Duodenal mucosa (tissue), 2 donors: Measurements from ENCODE around the gene TP53I11.

Source experiments
- H3K27ac ChIP-seq: one replicate; pipeline ENCODE4 v1.7.0; 2013; ENCODE audit warnings: low read depth, low read length
- H3K27me3 ChIP-seq, 2 donors: one replicate each; pipeline ENCODE4 v1.7.0; 2013; ENCODE audit warnings: low read length in 2 of 2, control low read depth in 1 of 2; ENCODE audit not compliant: insufficient read depth in 2 of 2, control insufficient read depth in 1 of 2
- H3K36me3 ChIP-seq, 2 donors: one replicate each; pipeline ENCODE4 v1.7.0; 2013; ENCODE audit warnings: low read length in 2 of 2, control low read depth in 1 of 2; ENCODE audit not compliant: insufficient read depth in 2 of 2, control insufficient read depth in 1 of 2
- H3K4me1 ChIP-seq, 2 donors: one replicate each; pipeline ENCODE4 v1.7.0; 2013; ENCODE audit warnings: low read length in 2 of 2, control low read depth in 1 of 2; ENCODE audit not compliant: insufficient read depth in 2 of 2, control insufficient read depth in 1 of 2
- H3K4me3 ChIP-seq, 2 donors: one replicate each; pipeline ENCODE4 v1.7.0; 2013; ENCODE audit warnings: low read length in 2 of 2, low read depth in 1 of 2
- H3K9ac ChIP-seq, 2 donors: one replicate each; pipeline ENCODE4 v1.7.0; 2013; ENCODE audit warnings: low read length in 2 of 2, low read depth in 1 of 2
- H3K9me3 ChIP-seq, 2 donors: one replicate each; pipeline ENCODE4 v1.7.0; 2013; ENCODE audit warnings: low read length in 2 of 2, control low read depth in 1 of 2; ENCODE audit not compliant: control insufficient read depth in 1 of 2

Gene TP53I11

GRCh38 chr11:44917741-44918140 lies 32.9 kb downstream of the TP53I11 start:
- no peak overlapping the region for H3K9ac ChIP-seq
- H3K27ac ChIP-seq = no peak overlapping the region
- H3K4me1 ChIP-seq = peaks cover 22 to 30% of the 10 kb centered on the region in 2 donors
- H3K36me3 ChIP-seq = no peaks in the 10 kb centered on the region
- H3K27me3 ChIP-seq = no peaks in the 10 kb centered on the region
- H3K9me3 ChIP-seq = no peaks in the 10 kb centered on the region
- no peak overlapping the region for H3K4me3 ChIP-seq

DNA sequence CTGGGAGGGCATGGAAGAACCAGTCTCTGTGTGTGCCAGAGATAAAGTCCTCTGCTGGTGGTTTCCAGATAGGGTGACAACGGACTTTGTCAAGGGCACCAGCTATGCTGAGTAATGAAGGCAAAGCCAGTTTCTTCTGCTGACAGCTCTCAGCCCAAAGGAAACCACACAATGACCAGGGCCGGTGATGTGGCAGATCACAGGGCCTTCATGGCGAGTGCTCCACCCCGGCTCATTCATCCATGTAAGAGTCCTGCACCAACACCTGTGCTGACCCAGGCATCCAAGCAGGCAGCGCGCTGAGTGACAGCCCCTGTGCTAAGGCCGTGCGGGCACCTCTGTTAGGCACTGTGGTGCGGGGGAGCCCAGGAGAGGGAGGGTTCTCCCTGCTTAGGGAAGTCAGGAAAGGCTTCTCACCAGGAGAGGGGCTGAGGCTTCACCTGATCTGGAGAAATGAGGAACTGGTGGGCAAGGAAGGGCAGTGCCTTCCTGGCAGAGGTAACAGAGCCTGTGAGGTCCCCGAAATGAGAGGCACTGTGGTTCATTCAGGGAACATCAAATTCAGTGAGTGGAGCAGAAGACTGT lies 33.8 kb downstream of the TP53I11 start:
- H3K4me1 ChIP-seq = peaks cover 22 to 30% of the 10 kb centered on the region in 2 donors
- H3K27ac ChIP-seq = no peak overlapping the region
- H3K9me3 ChIP-seq = no peaks in the 10 kb centered on the region
- peaks cover 0 to 3% of the 10 kb centered on the region in 2 donors for H3K36me3 ChIP-seq
- H3K9ac ChIP-seq = no peak overlapping the region
- H3K27me3 ChIP-seq = no peaks in the 10 kb centered on the region
- H3K4me3 ChIP-seq = no peak overlapping the region

GRCh38 chr11:44916331-44916730 lies 34.4 kb downstream of the TP53I11 start:
- Histone ChIP-seq H3K4me1 (peaks cover 24 to 33% of the 10 kb centered on the region in 2 donors), H3K27me3 (no peaks in the 10 kb centered on the region), H3K27ac (no peak overlapping the region), H3K9me3 (no peaks in the 10 kb centered on the region), H3K9ac (no peak overlapping the region), H3K4me3 (no peak overlapping the region), H3K36me3 (peaks cover 0 to 3% of the 10 kb centered on the region in 2 donors)

DNA sequence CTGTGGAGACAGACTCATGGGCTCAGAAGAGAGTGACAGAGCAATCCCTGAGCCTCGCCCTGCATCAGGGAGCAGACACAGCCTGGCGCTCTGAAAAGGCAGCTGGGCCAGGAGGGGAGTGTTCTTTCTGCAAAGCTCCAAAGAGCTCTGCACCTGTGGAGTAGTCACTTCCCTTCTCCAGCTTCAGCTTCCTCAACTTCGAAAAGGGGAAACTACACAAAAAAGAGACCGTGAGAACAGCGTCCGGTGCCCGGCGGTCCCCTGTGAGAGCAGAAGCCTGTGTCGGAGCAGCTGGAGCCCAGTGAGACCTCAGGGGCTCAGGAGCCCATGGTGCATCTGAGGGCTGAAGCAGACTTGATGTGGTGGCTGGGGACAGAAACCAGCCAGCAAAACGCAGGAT lies 35.1 kb downstream of the TP53I11 start:
- no peak overlapping the region for H3K27ac ChIP-seq
- peaks cover 0 to 3% of the 10 kb centered on the region in 2 donors for H3K36me3 ChIP-seq
- H3K9ac ChIP-seq = no peak overlapping the region
- peaks cover 28 to 33% of the 10 kb centered on the region in 2 donors for H3K4me1 ChIP-seq
- no peaks in the 10 kb centered on the region for H3K27me3 ChIP-seq
- H3K9me3 ChIP-seq = no peaks in the 10 kb centered on the region
- H3K4me3 ChIP-seq = no peak overlapping the region

GRCh38 chr11:44915004-44915403 lies 35.7 kb downstream of the TP53I11 start:
- Histone ChIP-seq H3K27me3 (no peaks in the 10 kb centered on the region), H3K9me3 (no peaks in the 10 kb centered on the region), H3K4me3 (no peak overlapping the region), H3K4me1 (peaks cover 28 to 33% of the 10 kb centered on the region in 2 donors), H3K36me3 (peaks cover 0 to 3% of the 10 kb centered on the region in 2 donors), H3K9ac (no peak overlapping the region), H3K27ac (no peak overlapping the region)

- Histone ChIP-seq H3K4me3 (no peak overlapping the region), H3K36me3 (peaks cover 0 to 3% of the 10 kb centered on the region in 2 donors), H3K9me3 (no peaks in the 10 kb centered on the region), H3K4me1 (peaks cover 28 to 33% of the 10 kb centered on the region in 2 donors), H3K9ac (no peak overlapping the region), H3K27ac (no peak overlapping the region), H3K27me3 (no peaks in the 10 kb centered on the region)
Observed at GRCh38 chr11:44914105-44914504, 36.6 kb downstream of the TP53I11 start.

- Histone ChIP-seq H3K4me3 (no peak overlapping the region), H3K9ac (no peak overlapping the region), H3K27me3 (no peaks in the 10 kb centered on the region), H3K9me3 (no peaks in the 10 kb centered on the region), H3K4me1 (peaks cover 28 to 33% of the 10 kb centered on the region in 2 donors), H3K36me3 (peaks cover 0 to 3% of the 10 kb centered on the region in 2 donors), H3K27ac (no peak overlapping the region)
Observed at GRCh38 chr11:44913502-44913901, 37.2 kb downstream of the TP53I11 start.

DNA sequence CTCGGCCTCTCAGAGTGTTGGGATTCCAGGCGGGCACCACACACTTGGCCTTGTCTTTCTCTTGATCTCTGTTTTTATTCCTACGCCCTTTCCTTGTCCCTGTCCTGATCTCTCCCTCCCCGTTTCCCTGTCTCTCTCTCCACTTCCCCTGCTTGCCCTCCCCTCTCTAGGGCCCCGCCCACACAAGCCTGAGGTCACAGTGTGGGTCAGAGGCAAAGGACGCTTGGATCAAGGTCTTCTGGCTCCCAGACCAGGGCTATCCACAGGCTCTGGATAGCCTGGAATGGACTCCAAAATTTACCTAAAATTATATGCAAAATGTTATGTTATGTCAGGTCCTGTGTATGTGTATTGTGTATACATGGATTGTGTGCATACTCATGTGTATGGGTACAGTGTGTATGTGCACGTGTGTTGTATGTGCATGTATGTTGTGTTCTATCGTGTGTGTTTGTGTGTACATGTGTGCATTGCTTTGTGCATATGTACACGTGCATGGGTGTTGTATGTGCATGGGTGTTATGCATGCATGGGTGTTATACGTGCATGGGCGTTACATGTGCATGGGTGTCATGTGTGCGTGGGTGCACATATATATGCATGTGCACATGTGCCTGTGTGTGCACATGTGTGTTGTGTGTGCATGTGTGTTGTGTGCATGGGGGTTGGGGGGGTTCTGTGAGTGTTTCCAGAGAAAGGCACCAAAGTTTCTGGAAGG lies 38.3 kb downstream of the TP53I11 start:
- Histone ChIP-seq H3K9ac (no peak overlapping the region), H3K27me3 (no peaks in the 10 kb centered on the region), H3K4me1 (peaks cover 33 to 35% of the 10 kb centered on the region in 2 donors), H3K4me3 (no peak overlapping the region), H3K27ac (no peak overlapping the region), H3K36me3 (peaks cover 0 to 3% of the 10 kb centered on the region in 2 donors), H3K9me3 (no peaks in the 10 kb centered on the region)

GRCh38 chr11:44911029-44911814 lies 39.5 kb downstream of the TP53I11 start:
- Histone ChIP-seq H3K9me3 (no peaks in the 10 kb centered on the region), H3K27me3 (no peaks in the 10 kb centered on the region), H3K4me1 (peaks cover 36 to 38% of the 10 kb centered on the region in 2 donors), H3K27ac (no peak overlapping the region), H3K4me3 (no peak overlapping the region), H3K9ac (peak overlapping the region in 1 of 2 donors; percentile 26), H3K36me3 (peaks cover 0 to 3% of the 10 kb centered on the region in 2 donors)

DNA sequence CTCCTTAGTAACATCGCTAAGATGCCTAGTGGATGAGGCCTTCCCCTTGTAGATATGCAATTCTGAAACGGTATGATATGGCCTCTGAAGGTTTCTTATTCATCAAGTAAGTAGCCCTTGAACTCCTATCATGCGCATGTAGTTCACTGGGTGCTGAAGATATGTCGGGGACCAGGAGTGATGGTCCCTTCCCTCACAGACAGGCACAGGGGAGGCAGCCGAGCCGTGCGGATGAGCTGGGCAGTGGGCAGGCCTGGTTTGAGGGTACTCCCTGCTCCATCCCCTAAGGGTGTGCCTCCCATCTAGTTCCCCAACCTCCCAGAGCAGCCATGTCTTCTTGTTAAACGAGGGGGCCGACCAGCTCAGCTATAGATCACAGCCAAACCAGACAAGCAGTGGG lies 40.1 kb downstream of the TP53I11 start:
- Histone ChIP-seq H3K4me1 (peaks cover 33 to 43% of the 10 kb centered on the region in 2 donors), H3K27me3 (no peaks in the 10 kb centered on the region), H3K27ac (no peak overlapping the region), H3K9me3 (no peaks in the 10 kb centered on the region), H3K4me3 (no peak overlapping the region), H3K9ac (no peak overlapping the region), H3K36me3 (peaks cover 0 to 3% of the 10 kb centered on the region in 2 donors)
